ENCODE measurements around the gene MYOG. TPM values are rescaled to one million over a fixed set of nuclear protein-coding genes. Genes with fewer than 3 reads are reported as not detected.

MYOG gene
- total and polyA plus RNA-seq, 10 of the 15 experiments (the other 5 are each of a cell fraction or from before 2014, with no cell fraction given), result not detected

GRCh38 chr1:203038217-203038741 is 47.5 kb downstream of the MYOG start:
- Histone ChIP-seq H3K4me1 (ENCODE audit: control insufficient read depth, insufficient read depth, low read length) (peaks cover 11% of the 10 kb centered on the region), H3K4me2 (ENCODE audit: control insufficient read depth, insufficient read depth) (no peak overlapping the region), H3K9me3 (replicated peaks; ENCODE audit: control insufficient read depth, insufficient read depth, low read length) (no peaks in the 10 kb centered on the region), H3K27me3 (replicated peaks in 1 of 2; ENCODE audit: control insufficient read depth in 2 of 2, insufficient read depth in 2 of 2, low read length in 1 of 2) (no peaks in the 10 kb centered on the region), H4K20me1 (ENCODE audit: control insufficient read depth, insufficient read depth) (peaks cover 6% of the 10 kb centered on the region), H3K9ac (ENCODE audit: control insufficient read depth, insufficient read depth, low read length) (no peak overlapping the region), H2AFZ (ENCODE audit: control insufficient read depth, low read depth, low read length) (no peak overlapping the region), H3K4me3 (no peak overlapping the region), H3K79me2 (ENCODE audit: control insufficient read depth, insufficient read depth, low read length) (no peaks in the 10 kb centered on the region), H3K36me3 (ENCODE audit: control insufficient read depth in 2 of 2, insufficient read depth in 2 of 2, low read length in 1 of 2) (no peaks in the 10 kb centered on the region; a peak in 1 of 4 replicates), H3K27ac (ENCODE audit: control insufficient read depth, insufficient read depth) (no peak overlapping the region)
- FAIRE-seq, result peak; percentile 52
- 19% methylated on average over 9 of the region's 9 CpGs for WGBS (ENCODE audit: insufficient coverage, insufficient replicate concordance, low lambda C conversion rate, missing lambda C conversion rate)
- ChIA-PET RAD21 (ENCODE audit: unreplicated experiment) (interaction anchor here (0.9 to 3.7 kb wide), 3 partner anchors 30 to 231 kb away, joined by 3 to 46 read pairs (median 20); no protein-coding TSS in a partner anchor), POLR2A (no interaction called here), SMC1A (ENCODE audit: uncharacterized antibody, unreplicated experiment) (interaction anchor here (1.0 to 3.5 kb wide), 4 partner anchors 80 to 232 kb away, joined by 4 to 41 read pairs (median 21); no protein-coding TSS in a partner anchor), CTCF (interaction anchor here (0.6 to 9.7 kb wide), 16 partner anchors 9 to 455 kb away, joined by 3 to 127 read pairs (median 6); no protein-coding TSS in a partner anchor)
- ATAC-seq, result peak; percentile 79
- intact Hi-C loops (cut with micrococcal nuclease; ENCODE audit: unreplicated experiment), result loop anchor here (2.0 to 10.0 kb wide), 2 partner anchors 231 to 297 kb away; no protein-coding TSS in a partner anchor
- in situ Hi-C loops (cut with MboI), result loop anchor here (5.0 kb wide), 1 partner anchor 179 kb away; no protein-coding TSS in a partner anchor
- DNase-seq (ENCODE audit: low read depth, low spot score), result no peak
- BruUV-seq (replicated peaks), result no TSS peak
- TF ChIP-seq MTA3 (IDR thresholded peaks at IDR 0.05; ENCODE audit: borderline replicate concordance, low read length), result no peak
- no peak for TF ChIP-seq PBX3 (IDR thresholded peaks at IDR 0.05; ENCODE audit: insufficient replicate concordance, low read depth, low read length)
- no peak for TF ChIP-seq MYB (IDR thresholded peaks at IDR 0.05; ENCODE audit: borderline replicate concordance, low read depth, low read length)
- TF ChIP-seq CHD1 (IDR thresholded peaks at IDR 0.05; ENCODE audit: low read depth, low read length), result no peak
- TF ChIP-seq PML (IDR thresholded peaks at IDR 0.05; ENCODE audit: low read length), result no peak
- no peak for TF ChIP-seq CHD2 (IDR thresholded peaks at IDR 0.05; ENCODE audit: borderline replicate concordance, low read depth, low read length)
- no peak for TF ChIP-seq ESRRA (IDR thresholded peaks at IDR 0.05; ENCODE audit: low read length)
- TF ChIP-seq TARDBP (IDR thresholded peaks at IDR 0.05; ENCODE audit: borderline replicate concordance), result no peak
- TF ChIP-seq FOS (IDR thresholded peaks at IDR 0.05; ENCODE audit: borderline replicate concordance, extremely low read depth, insufficient read length), result no peak
- no peak for TF ChIP-seq SPI1 (IDR thresholded peaks at IDR 0.05; ENCODE audit: borderline replicate concordance, insufficient read depth, low read depth, low read length)
- peak; percentile 31; the same call in 1 of the 2 replicates for TF ChIP-seq ATF7 (IDR thresholded peaks at IDR 0.05; ENCODE audit: low read depth)
- peak; percentile 90 for TF ChIP-seq MEF2A (IDR thresholded peaks at IDR 0.05; ENCODE audit: insufficient read depth, low read depth, low read length)
- TF ChIP-seq RAD51 (IDR thresholded peaks at IDR 0.05), result peak; percentile 70
- TF ChIP-seq ZNF384 (IDR thresholded peaks at IDR 0.05; ENCODE audit: borderline replicate concordance, low read depth, low read length), result no peak
- TF ChIP-seq NR2C1 (IDR thresholded peaks at IDR 0.05), result no peak
- TF ChIP-seq MTA2 (IDR thresholded peaks at IDR 0.05; ENCODE audit: low read depth), result no peak
- TF ChIP-seq WRNIP1 (IDR thresholded peaks at IDR 0.05; ENCODE audit: borderline replicate concordance, low read depth, low read length), result no peak
- no peak for TF ChIP-seq CUX1 (IDR thresholded peaks at IDR 0.05; ENCODE audit: insufficient replicate concordance, low read depth, low read length)
- no peak for TF ChIP-seq EP300 (IDR thresholded peaks at IDR 0.05; ENCODE audit: borderline replicate concordance in 1 of 2, control insufficient read depth in 1 of 2, low read depth in 2 of 2, low read length in 2 of 2)
